ES-I3 (cell line): ENCODE data around the gene TMPRSS12.
"Not testable (repeated sequence)": the region's sequence is repeated elsewhere in the genome, so short reads cannot be mapped to it uniquely, and the experiment has no call there.

Source experiments
- H3K36me3 ChIP-seq: 2 replicates; pipeline ENCODE4 v1.6.1; 2013; ENCODE audit warnings: mild to moderate bottlenecking, low read length, control low read depth, moderate library complexity; ENCODE audit not compliant: insufficient read depth
- H3K4me1 ChIP-seq: 2 replicates; pipeline ENCODE4 v1.6.1; 2013; ENCODE audit warnings: mild to moderate bottlenecking, control low read depth, low read length; ENCODE audit not compliant: insufficient read depth
- H3K9ac ChIP-seq: 2 replicates; pipeline ENCODE4 v1.6.1; 2013; ENCODE audit warnings: low read depth, mild to moderate bottlenecking, low read length, moderate library complexity
- H3K9me3 ChIP-seq: 2 replicates; pipeline ENCODE4 v1.6.1; 2013; ENCODE audit warnings: mild to moderate bottlenecking, low read length, moderate library complexity; ENCODE audit not compliant: control insufficient read depth, insufficient read depth

The TMPRSS12 gene, protein sequence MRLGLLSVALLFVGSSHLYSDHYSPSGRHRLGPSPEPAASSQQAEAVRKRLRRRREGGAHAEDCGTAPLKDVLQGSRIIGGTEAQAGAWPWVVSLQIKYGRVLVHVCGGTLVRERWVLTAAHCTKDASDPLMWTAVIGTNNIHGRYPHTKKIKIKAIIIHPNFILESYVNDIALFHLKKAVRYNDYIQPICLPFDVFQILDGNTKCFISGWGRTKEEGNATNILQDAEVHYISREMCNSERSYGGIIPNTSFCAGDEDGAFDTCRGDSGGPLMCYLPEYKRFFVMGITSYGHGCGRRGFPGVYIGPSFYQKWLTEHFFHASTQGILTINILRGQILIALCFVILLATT

GRCh38 chr12:50842637-50843493 lies at the start of gene TMPRSS12:
Gene TMPRSS12 (plus strand): TSS chr12:50842926. CDS start chr12:50842965, 39 bp downstream.
- Histone ChIP-seq H3K4me1 (no peaks in the 10 kb centered on the region), H3K9me3 (no peaks in the 10 kb centered on the region; the same call in 1 of the 2 replicates), H3K9ac (peak within 1 kb of the TSS; percentile 25; the same call in 1 of the 2 replicates), H3K36me3 (no peaks in the 10 kb centered on the region)

- Histone ChIP-seq H3K36me3 (peaks cover 8% of the 10 kb centered on the region; the same call in 1 of the 2 replicates), H3K9ac (no peak overlapping the region), H3K4me1 (no peaks in the 10 kb centered on the region), H3K9me3 (peaks cover 7% of the 10 kb centered on the region)
Observed at GRCh38 chr12:50799908-50800307, 42.8 kb upstream of the TMPRSS12 start.

- H3K4me1 ChIP-seq = no peaks in the 10 kb centered on the region
- H3K36me3 ChIP-seq = peaks cover 8% of the 10 kb centered on the region; the same call in 1 of the 2 replicates
Observed at GRCh38 chr12:50803230-50803875, 39.4 kb upstream of the TMPRSS12 start.

GRCh38 chr12:50806176-50806575 lies 36.5 kb upstream of the TMPRSS12 start:
- H3K9me3 ChIP-seq = no peaks in the 10 kb centered on the region
- H3K36me3 ChIP-seq = peaks cover 7% of the 10 kb centered on the region

More at GRCh38 chr12:50803230-50803875, 39.4 kb upstream of the TMPRSS12 start:
- H3K9ac ChIP-seq = no peak overlapping the region
- H3K9me3 ChIP-seq = peaks cover 7% of the 10 kb centered on the region

DNA sequence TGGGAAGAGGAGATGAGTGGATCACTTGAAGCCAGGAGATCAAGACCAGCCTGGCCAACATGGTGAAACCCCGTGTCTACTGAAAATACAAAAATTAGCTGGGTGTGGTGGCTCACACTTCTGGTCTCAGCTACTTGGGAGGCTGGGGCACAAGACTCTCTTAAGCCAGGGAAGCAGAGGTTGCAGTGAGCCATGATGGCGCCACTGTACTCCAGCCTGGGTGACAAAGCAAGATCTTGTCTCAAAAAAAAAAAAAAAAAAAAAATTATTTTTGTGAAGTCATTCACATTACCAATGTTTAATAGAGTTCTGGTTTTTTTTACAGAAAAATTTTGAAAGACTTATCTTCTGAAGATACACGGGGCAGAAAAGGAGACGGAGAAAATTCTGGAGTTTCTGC lies 33.6 kb upstream of the TMPRSS12 start:
- H3K4me1 ChIP-seq, H3K9ac ChIP-seq, H3K9me3 ChIP-seq: not testable (repeated sequence)
- peaks cover 13% of the 10 kb centered on the region for H3K36me3 ChIP-seq

More at GRCh38 chr12:50806176-50806575, 36.5 kb upstream of the TMPRSS12 start:
- Histone ChIP-seq H3K4me1 (no peaks in the 10 kb centered on the region), H3K9ac (no peak overlapping the region)

DNA sequence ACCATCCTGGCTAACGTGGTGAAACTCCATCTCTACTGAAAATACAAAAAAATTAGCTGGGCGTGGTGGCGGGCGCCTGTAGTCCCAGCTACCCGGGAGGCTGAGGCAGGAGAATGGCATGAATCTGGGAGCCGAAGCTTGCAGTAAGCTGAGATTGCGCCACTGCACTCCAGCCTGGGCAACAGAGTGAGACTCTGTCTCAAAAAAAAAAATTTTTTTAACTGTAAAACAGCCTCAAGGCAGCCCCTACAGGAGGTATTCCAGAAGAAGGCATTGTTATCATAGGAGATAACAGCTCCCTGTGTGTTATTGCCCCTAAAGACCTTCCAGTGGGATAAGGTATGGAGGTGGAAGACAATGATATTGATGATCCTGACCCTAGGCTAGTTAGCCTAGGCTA lies 27.8 kb upstream of the TMPRSS12 start:
- H3K36me3 ChIP-seq = peaks cover 16% of the 10 kb centered on the region
- H3K4me1 ChIP-seq, H3K9ac ChIP-seq, H3K9me3 ChIP-seq: not testable (repeated sequence)

DNA sequence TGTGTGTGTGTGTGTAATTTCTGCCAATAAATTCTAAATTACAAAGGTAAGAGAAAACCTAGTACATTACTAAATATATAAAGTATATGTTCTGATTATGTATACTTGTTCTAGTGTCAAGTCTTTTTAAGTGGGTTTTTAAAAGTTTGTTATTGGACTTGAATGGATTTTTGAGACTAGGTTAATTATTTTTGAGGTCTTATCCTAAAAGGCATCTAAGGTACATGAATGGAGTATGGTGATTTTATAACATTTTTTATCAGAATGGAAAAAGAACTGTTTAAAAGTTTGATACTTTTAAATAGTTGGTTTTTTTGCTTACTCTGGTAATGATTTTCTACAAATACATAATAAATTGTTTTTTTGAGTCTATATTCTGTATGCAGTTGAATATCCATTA lies 22.5 kb upstream of the TMPRSS12 start:
- Histone ChIP-seq H3K9ac (no peak overlapping the region), H3K36me3 (no peaks in the 10 kb centered on the region), H3K4me1 (no peaks in the 10 kb centered on the region), H3K9me3 (no peaks in the 10 kb centered on the region)

DNA sequence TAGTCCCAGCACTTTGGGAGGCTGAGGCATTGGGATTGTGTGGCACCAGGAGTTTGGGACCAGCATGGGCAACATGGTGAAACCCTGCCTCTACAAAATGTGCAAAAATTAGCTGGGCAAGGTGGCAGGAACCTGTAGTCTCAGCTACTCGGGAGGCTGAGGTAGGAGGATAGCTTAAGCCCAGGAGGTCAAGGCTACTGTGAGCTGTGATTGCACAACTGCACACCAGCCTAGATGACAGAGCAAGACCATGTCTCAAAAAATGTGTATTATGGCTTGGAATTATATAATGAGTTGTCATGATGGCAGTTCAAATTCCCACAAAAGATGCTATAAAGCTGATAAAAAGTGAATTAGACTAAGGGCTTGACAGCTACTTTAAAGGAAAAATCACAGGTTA lies 20.6 kb upstream of the TMPRSS12 start:
- no peaks in the 10 kb centered on the region for H3K9me3 ChIP-seq
- H3K9ac ChIP-seq = no peak overlapping the region
- H3K4me1 ChIP-seq = no peaks in the 10 kb centered on the region
- H3K36me3 ChIP-seq = no peaks in the 10 kb centered on the region

DNA sequence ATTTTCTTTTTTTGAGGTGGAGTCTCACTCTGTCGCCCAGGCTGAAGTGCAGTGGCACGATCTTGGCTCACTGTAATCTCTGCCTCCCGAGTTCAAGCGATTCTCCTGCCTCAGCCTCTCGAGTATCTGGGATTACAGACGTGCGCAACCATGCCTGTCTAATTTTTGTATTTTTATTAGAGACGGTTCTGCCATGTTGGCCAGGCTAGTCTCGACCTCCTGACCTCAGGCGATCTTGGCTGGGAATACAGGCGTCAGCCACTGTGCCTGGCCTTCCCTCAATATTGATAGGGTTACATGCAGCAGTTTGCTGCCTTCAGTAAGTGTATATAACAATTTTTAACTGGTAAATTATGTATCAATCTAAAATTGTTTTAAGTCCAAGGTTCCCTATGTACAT lies 19.0 kb upstream of the TMPRSS12 start:
- H3K4me1 ChIP-seq, H3K9me3 ChIP-seq, H3K9ac ChIP-seq, H3K36me3 ChIP-seq: not testable (repeated sequence)

DNA sequence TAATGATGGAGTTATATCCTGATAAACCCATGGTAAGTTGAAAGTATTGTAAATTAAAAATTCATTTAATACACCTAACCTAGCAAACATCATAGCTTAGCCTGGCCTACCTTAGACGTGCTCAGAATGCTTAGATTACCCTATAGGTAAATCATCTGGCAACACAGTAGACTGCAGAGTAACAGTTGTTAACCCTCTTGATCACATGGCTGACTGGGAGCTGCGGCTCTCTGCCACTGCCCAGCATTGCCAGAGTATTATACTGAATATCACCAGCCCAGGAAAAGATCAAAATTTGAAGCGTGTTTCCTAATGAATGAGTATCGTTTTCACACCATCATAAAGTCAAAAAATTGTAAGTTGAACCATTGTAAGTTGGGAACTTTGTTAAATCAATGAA lies 17.8 kb upstream of the TMPRSS12 start:
- Histone ChIP-seq H3K9me3 (no peaks in the 10 kb centered on the region), H3K36me3 (no peaks in the 10 kb centered on the region), H3K4me1 (no peaks in the 10 kb centered on the region), H3K9ac (no peak overlapping the region)

GRCh38 chr12:50825372-50825838 lies 17.3 kb upstream of the TMPRSS12 start:
- H3K36me3 ChIP-seq = no peaks in the 10 kb centered on the region
- H3K9ac ChIP-seq = no peak overlapping the region
- H3K9me3 ChIP-seq = no peaks in the 10 kb centered on the region
- no peaks in the 10 kb centered on the region for H3K4me1 ChIP-seq

DNA sequence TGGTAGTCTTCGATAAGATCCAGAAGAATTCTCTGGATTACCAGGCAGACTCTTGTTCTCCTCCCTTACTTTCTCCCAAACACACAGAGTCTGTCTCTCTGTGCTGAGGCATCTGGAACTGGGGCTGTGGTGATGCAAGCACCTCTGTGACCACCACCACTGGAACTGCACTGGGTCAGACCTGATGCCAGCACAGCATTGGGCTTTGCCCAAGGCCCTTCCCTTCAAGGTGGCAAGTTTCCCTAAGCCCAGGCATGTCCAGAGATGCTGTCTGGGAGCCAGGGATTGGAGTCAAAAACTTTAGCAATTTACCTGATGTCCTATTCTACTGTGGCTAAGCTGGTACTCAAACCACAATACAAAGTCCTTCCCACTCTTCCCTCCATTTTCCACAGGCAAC lies 14.6 kb upstream of the TMPRSS12 start:
- H3K9me3 ChIP-seq = no peaks in the 10 kb centered on the region; the same call in 1 of the 2 replicates
- H3K9ac ChIP-seq = no peak overlapping the region
- no peaks in the 10 kb centered on the region for H3K36me3 ChIP-seq
- H3K4me1 ChIP-seq = no peaks in the 10 kb centered on the region

DNA sequence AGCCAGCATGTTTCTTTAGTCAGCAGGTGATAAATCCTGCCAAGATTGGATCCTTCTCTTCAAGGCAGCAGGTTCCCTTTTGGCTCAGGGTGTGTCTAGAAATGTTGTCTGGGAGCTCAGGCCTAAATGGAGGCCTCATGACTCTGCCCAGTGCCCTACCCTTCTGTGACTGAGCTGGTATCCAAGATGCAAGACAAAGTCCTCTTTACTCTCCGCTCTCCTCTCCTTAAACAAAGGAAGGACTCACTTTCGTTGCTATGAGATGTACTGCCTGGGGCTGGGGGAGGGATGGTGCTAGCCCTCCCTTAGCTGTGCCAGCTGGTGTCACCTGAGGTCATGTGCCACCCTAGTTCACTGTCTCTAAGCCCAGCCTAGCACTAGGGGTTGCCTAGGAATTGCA lies 13.8 kb upstream of the TMPRSS12 start:
- Histone ChIP-seq H3K9me3 (peaks cover 1% of the 10 kb centered on the region; the same call in 1 of the 2 replicates), H3K36me3 (no peaks in the 10 kb centered on the region), H3K4me1 (no peaks in the 10 kb centered on the region), H3K9ac (no peak overlapping the region)

- H3K9ac ChIP-seq, H3K4me1 ChIP-seq, H3K36me3 ChIP-seq, H3K9me3 ChIP-seq: not testable (repeated sequence)
Observed at GRCh38 chr12:50833801-50834200, 8.9 kb upstream of the TMPRSS12 start.
